ENCODE results near the gene MED25.

MED25 gene

DNA sequence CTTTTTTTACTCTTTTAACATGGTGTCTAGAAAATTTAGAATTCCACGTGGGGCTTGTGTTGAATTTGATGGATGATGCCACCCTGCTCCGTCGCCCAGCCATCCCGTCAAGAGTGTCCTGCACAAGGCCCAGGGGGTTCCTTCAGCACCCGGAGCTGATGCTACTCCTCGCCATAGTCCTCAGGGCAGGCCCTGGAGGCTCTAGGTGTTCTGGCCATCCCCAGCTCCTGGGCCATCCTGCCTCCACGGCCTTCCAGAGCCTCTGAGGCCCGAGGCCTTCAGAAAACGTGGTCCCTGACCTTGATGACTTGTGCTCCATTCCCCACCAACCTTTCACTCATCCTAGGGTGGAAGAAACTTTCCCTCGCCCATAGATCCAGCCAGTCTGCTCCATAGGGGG, 55.7 kb downstream of the MED25 start:
- DNase-seq (ENCODE audit: low read depth, low spot score), result no peak

GRCh38 chr19:49874503-49875157, 56.5 kb downstream of the MED25 start:
- DNase-seq (ENCODE audit: low read depth, low spot score), result no peak

DNA sequence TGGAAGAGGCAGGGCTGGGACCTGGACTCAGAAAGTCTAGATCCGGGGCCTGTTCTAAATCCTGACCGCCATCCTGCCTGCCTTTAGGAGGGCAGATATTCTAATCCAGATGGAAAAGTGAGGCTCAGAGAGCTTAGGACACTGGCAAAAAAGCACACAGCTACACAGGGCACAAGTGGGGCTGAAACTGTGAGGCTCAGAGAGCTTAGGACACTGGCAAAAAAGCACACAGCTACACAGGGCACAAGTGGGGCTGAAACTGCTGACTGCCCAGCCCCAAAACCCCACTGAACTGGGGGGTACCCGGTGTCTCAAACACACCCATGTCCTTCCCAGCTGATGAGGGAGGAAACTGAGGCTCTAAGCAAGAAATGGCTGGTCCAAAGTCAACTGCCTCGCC, 57.1 kb downstream of the MED25 start:
- no peak for DNase-seq (ENCODE audit: low read depth, low spot score)

GRCh38 chr19:49875857-49876421, 57.9 kb downstream of the MED25 start:
- no peak for DNase-seq (ENCODE audit: low read depth, low spot score)

- DNase-seq (ENCODE audit: low read depth, low spot score), result peak; percentile 94
These were observed 58.4 kb downstream of the MED25 start for GRCh38 chr19:49876422-49877019.

DNA sequence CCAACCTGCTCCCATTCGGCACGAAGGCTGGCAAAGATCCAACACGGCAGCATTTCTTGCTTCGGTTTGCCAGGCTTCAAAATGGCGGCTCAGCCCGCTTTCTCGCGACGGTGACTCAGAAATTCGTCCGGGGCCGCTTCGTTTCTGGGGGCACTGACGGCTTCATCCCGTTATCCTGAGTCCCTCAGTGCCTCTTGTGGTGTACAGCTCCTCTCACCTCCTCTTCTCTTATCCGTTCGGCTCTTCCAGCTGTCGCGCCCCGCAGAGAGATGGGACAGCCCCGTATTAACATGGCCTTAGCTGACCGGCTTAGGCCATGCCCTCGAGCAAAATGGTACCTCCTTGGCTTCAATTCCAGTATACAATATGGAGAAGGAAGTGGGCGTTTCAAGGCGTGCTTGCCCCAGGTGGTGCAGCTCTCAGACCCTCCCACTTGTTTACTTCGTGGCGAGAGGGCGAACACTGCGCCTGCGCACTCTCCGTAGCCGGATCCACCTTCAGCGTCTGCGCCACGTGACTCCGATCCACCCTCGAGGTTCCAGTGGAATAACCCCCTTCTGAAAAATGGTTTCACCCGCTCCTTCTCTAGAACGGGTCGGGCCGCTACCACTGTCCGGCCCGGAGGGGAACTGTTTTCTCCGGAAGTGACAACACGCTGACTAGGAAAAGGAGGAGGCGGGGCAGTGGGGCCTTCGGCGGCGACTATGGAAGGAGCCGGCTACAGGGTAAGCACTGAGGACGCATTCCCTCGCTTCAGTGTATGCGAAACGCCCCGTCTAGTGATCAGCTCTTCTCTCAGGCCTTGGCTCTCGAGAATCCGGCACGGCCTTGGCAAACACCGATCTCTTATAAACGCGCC, 59.2 kb downstream of the MED25 start, which contains the start of the genes AKT1S1 and TBC1D17:
Gene AKT1S1 (minus strand): TSS at position 336 of the 859 bp plus-strand sequence. CDS start 4,060 bp downstream, outside the sequence.
Gene TBC1D17 (plus strand): TSS at position 683 of the 859 bp plus-strand sequence. CDS start 22 bp downstream, at position 705.
- peak; percentile 91 for DNase-seq (ENCODE audit: low read depth, low spot score)

DNA sequence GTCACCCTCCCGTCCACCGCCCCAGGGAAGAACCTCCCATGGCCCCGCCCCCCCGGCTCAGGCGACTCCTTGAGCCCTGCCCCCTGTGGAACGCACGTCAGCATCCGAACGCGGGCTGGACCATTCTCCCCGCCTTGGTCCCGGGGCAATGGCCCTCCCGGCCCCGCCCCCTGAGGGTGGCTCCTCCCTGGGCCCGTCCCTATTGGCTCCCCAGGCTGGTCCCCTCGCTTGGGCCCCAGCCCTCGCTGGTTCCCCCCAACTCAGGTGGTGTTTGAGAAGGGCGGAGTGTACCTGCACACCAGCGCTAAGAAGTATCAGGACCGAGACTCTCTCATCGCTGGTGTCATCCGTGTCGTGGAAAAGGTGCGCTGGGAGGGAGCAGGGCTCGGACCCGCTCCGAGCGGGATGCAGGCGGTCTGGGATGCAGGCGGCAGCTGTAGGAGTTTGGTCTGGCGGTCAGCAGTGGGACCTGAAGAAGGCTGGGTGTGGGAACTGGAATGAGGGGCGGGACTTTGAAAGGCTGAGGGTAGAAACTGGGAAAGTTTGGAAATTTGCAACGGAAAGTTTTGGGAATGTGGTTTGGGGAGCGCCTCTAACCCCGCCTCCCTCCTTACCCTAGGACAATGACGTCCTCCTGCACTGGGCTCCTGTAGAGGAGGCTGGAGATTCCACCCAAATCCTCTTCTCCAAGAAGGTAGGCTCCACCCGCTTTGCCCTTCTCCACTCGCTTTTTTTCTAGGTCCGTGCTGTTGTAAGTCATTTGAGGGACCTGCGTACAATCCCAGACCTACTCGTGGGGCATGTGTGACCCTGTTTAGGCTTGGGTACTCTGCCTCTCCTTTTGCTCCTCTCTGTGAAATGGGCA, 60.0 kb downstream of the MED25 start:
- DNase-seq (ENCODE audit: low read depth, low spot score), result peak; percentile 97

GRCh38 chr19:49878744-49879070, 60.6 kb downstream of the MED25 start:
- DNase-seq (ENCODE audit: low read depth, low spot score), result no peak

DNA sequence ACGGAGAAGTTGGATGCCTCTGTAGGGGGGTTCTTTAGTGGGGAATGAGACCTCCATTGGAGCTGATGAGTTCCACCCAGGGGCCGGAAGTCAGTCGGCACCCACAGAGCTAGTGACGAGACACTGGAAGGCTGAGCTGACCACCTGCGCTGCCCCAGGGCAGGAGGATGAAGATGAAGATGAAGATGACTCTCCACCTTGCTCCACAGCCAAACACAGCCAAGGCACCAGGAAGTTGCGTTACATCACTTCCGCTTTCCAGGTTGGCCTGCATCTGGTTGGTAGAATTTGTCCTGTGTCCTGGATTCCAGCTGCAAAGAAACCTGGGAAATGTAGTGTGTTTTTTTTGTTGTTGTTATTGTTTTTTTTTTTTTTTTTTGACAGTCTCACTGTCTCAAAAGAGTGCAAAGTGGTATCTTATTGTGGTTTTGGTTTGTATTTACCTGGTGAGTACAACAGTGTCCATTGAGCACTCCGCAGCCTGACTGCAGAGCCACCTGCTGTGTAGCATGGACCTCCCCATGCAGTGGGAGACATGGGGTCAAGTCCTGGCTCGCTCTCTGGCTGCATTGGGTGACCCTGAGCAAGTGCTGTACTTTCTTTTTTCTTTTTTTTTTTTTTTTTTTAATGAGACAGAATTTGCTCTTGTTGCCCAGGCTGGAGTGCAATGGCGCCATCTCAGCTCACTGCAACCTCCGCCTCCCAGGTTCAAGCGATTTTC, 61.3 kb downstream of the MED25 start:
- DNase-seq (ENCODE audit: low read depth, low spot score), result no peak

DNA sequence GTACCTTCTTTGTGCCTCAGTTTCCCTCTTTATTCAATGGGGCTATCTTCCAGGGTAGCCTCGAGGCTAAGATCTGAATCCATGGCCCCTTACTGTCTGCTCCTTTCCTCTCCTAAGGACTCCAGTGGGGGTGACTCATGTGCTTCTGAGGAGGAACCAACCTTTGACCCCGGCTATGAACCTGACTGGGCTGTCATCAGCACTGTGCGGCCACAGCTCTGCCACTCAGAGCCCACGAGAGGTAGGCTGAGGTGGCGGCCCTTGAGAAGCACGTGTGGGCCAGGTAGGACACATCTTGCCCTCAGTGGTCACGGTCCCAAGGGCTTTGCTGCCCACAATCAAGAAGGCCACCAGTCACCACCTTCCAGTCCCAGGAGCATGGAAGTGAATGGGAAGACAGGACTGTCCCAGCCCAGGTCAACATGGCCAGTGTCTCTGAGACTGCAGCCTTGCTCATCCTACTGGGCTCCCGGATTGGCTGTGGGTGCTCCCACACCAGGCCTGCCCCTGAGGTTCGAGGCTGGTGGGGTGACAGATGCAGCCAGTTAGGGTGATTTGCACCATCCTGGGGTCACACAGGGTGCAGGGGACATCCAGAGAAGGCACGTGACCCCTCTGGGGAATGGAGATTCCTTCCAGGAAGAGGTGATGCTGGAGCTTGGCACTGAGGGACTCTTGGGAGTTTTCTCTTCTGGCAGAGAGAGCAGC, 62.2 kb downstream of the MED25 start:
- no peak for DNase-seq (ENCODE audit: low read depth, low spot score)

DNA sequence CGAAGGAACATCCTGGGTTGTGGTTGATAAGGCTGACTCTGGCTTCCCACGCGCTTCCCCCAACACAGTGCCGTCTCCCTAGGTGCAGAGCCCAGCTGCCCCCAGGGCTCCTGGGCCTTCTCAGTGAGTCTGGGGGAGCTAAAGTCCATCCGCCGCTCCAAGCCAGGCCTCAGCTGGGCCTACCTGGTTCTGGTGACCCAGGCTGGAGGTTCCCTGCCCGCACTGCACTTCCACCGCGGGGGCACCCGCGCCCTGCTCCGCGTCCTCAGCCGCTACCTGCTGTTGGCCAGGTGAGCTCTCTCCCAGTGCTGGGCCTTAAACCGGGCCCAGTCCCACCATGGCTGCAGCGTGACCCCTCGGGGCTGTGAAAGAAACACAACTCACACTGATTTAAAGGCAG, 63.1 kb downstream of the MED25 start:
- DNase-seq (ENCODE audit: low read depth, low spot score), result no peak

GRCh38 chr19:49881672-49882394, 63.7 kb downstream of the MED25 start:
- no peak for DNase-seq (ENCODE audit: low read depth, low spot score)

DNA sequence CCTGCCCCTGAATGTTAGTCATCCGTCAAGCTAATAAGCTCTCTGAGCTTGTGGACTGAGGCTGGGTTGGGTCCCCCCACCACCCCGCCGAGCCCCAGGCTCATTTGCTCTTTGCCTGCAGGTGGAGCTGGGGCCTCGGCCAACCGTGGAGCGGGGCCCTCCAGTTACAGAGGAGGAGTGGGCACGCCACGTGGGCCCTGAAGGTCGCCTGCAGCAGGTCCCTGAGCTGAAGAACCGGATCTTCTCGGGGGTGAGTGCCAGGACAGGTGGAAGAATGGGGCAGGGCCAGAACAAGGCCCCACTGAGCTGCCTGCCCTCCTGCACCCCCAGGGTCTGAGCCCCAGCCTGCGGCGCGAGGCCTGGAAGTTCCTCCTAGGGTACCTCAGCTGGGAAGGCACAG, 64.6 kb downstream of the MED25 start:
- DNase-seq (ENCODE audit: low read depth, low spot score), result no peak

DNA sequence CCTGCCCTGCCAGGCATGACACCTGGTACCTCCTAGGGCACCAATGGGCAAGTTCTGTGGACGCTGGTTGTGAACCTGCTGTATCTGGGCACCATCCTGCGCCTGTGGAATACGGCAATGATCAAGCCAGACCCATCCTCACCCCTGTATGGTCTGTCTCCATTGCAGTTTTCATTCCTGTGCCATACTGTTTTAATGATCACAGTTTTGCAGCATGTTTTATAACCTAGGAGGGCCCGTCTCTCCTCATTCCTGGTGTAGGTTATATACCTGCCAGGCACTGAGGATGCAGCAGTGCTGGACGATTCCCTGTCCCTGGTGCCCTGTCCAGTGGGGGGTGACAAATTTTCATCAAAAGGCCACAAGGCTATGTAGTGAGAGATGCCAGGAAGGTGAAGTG, 65.0 kb downstream of the MED25 start:
- no peak for DNase-seq (ENCODE audit: low read depth, low spot score)

DNA sequence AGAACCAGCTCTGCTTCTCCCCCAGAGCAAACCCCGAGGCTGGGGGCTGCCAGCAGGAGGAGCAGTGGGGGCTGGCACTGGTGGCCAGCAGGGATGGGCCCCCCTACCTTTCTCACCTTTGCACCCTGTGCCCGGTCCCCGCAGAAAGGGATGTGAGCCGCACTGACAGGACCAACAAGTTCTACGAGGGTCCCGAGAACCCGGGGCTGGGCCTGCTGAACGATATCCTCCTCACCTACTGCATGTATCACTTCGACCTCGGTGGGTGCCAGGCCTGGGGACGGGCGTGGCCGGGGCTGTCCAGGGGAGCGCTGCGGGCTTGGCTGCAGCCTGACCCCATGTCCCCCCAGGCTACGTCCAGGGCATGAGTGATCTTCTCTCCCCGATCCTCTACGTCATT, 66.0 kb downstream of the MED25 start:
- DNase-seq (ENCODE audit: low read depth, low spot score), result no peak

- DNase-seq (ENCODE audit: low read depth, low spot score), result no peak
These were observed 66.7 kb downstream of the MED25 start for GRCh38 chr19:49884760-49885159.

Measured in activated naive CD8-positive, alpha-beta T cell treated with anti-CD3 and anti-CD28 coated beads, Interleukin-2, amount 50 U/mL, for 16 hours (primary cell).